COR-L47 (cell line): ENCODE measurements around the gene SLC25A24.

Experiments used
- DNase-seq: peaks from one replicate; lab custom pipeline; 2025; lab: John Stamatoyannopoulos, UW

The SLC25A24 gene

GRCh38 chr1:108097018-108097417, 103.1 kb downstream of the SLC25A24 start:
- no peak for DNase-seq

- DNase-seq: no peak
Measured at GRCh38 chr1:108096089-108096488, 104.1 kb downstream of the SLC25A24 start.

- no peak for DNase-seq
Measured at GRCh38 chr1:108089477-108089876, 110.7 kb downstream of the SLC25A24 start.

GRCh38 chr1:108085628-108086027, 114.5 kb downstream of the SLC25A24 start:
- DNase-seq: no peak

- no peak for DNase-seq
Measured at GRCh38 chr1:108084866-108085477, 115.2 kb downstream of the SLC25A24 start.
